HG03108 (cell line): ENCODE results near the gene LRTM1.

Experiments used
- ATAC-seq: cut with Tn5 transposase; IDR thresholded peaks from one replicate; pipeline ENCODE4 v1.9.1; 2021; ENCODE audit warnings: moderate library complexity; ENCODE audit not compliant: unreplicated experiment

Gene LRTM1

DNA sequence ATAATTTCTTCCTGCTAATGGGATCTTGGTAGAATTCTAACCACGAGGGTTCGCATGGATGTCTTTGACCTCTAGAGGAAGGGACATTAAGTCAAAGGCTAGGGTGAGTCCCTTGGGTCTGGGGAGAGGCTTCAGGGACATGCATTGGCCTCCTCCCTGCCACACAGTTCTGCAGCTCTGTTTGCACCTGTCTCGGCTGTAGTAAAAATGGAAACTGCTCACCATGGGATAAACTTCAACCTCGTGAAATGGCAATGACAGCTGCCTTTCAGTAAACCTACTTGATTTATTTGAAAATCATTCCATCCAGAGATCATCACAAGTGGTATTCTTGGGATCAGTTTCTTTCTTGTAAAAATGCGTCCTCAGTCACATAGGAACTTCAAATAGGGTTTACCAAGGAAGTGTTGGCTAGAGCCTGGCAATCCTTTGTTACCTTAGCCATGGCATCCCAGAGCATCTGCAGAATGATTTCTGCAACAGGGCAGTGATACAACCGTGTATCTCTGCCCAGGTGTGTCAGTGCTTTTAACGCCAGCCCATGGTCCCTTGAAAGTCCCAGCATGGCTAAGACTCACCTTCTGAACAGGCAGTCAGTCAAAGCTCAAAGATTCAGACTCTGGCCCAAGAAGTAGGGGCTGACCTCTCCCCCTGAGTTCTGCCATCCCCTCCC lies 14.0 kb upstream of the LRTM1 start:
- ATAC-seq = no peak

GRCh38 chr3:54940971-54941370 lies 13.1 kb upstream of the LRTM1 start:
- ATAC-seq = no peak

DNA sequence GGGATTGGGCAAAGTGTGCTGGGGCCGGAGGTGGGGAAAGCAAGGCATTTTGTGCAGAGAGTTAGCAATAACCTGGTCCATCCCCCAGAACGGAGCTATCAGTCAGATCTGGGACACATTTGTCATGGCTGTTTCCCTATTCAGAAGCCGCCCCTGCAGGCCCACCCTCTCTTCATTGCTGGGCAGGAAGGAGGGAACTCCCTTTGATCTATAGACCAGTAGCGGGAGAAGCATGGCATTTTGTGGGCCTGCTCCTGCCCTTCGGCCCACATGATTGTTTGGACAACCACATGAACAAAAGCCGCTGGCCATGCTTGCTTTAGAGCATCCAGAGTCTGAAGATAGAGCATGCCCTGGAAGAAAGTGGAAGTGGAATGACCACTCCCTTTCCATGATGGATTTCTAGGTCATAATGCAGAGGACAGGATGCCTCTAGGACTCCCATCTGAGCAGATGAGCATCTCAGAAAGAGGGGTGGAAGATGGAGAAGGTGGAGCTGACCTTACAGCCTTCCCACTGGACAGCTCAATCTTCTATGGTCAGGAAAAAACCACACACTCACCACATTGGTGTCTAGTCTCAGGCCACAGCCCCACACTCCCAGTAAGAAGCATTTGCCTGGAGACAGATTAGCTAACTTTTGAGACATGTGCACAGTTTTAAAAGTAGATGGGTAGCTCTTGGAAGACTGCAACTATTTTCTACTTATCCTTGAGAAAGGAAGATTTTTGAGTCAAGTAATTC lies 11.9 kb upstream of the LRTM1 start:
- no peak for ATAC-seq

- no peak for ATAC-seq
Measured at GRCh38 chr3:54936561-54936960, 8.7 kb upstream of the LRTM1 start.

- no peak for ATAC-seq
Measured at GRCh38 chr3:54935869-54936268, 8.0 kb upstream of the LRTM1 start.

DNA sequence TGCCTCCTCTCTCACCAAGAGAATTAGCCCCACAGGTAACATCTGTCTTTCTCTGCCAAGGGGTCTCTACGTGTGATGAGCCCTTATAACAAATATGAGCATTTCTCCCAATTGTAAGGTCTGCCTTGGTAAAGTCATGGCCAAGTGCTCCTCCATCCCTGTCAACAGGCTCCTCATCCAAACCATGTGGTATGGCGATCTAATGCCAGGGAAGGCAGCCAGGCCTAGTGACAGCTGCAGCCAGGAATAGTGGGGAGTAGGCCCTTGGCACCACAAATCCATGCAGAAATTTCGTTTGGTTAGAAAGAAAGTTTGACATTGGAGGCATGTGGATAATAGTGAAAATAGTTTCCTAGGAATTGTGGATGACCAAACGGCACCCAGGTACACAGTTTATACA lies 4.7 kb upstream of the LRTM1 start:
- ATAC-seq = no peak

- ATAC-seq = no peak
Measured at GRCh38 chr3:54931182-54931581, 3.3 kb upstream of the LRTM1 start.

GRCh38 chr3:54918516-54918915 lies 9.3 kb downstream of the LRTM1 start:
- no peak for ATAC-seq

DNA sequence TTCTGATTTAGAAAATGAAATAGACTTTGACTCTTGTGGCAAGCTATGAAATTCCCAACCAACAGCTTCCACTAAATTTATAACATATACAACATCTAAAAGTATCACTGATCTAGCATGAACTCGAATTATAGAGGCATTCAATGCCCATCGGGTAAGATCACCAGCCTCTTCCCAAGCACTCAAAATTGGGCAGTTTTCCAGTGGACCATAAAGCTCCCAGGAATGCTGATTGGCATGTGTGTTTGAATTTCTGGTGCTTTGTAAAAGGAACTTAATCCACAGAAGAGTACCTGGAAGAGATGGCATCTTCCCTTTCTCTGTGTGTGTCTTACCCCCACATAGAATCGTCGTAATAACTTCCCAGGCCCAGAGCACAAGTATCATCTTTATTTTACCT lies 10.0 kb downstream of the LRTM1 start:
- no peak for ATAC-seq

GRCh38 chr3:54917174-54917573 lies 10.7 kb downstream of the LRTM1 start:
- ATAC-seq = no peak

- ATAC-seq = no peak
Measured at GRCh38 chr3:54916732-54917131, 11.1 kb downstream of the LRTM1 start.

DNA sequence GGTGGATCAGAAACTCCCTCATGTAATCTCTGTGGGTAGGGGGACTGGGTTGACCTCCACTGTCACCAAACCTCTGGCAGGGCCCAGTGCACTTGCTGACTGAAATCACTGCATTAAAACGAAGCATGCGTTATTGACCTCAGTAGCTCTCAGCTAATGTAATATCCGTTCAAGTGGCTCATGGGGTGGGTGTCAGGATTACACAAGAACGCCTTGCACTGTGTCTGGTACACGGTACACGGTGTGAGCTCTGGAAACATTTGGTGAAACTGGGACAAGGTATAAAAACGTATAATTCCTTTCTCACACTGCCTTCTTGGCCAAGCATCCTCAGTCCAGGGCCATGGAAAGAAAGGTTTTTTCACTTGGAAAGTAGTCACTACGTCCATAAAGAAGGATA lies 11.9 kb downstream of the LRTM1 start:
- ATAC-seq = no peak

- no peak for ATAC-seq
Measured at GRCh38 chr3:54915181-54915580, 12.7 kb downstream of the LRTM1 start.

DNA sequence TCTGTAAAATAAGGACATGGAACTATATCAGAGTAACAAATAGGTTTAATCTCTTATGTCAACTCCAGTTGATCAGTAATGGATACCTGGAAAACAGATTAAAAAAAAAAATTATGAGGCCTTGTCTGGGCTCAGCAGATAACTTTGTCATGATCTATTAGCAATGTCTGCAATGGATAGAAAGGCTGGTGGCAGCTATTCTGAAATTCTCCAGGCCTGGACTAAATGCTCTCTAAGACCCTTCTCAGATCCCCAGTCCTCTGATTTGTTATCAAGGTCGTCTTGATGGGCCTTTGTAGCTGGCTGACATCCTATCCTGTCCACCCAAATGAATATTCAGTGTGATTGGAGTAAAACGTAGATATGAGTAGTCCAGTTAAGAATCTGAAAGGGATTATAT lies 13.7 kb downstream of the LRTM1 start:
- ATAC-seq = no peak

DNA sequence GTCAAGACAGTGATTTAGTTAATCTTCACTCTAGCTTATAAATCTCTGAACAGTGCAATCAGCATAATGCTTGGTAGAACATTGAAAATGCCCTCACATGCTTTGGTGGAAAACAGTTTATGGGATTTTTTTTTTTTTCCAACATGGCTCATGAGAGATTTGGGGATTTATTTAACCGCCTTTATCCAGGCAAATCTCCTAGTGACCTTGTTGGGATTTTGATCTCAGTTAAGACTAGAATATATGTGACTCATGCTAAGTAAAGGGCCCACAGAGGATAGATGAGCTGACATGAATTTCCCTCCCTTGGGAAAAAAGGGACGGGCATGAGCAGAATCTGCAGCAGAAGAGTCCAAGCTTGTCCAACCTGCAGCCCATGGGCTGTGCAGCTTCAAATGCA lies 18.7 kb downstream of the LRTM1 start:
- no peak for ATAC-seq

DNA sequence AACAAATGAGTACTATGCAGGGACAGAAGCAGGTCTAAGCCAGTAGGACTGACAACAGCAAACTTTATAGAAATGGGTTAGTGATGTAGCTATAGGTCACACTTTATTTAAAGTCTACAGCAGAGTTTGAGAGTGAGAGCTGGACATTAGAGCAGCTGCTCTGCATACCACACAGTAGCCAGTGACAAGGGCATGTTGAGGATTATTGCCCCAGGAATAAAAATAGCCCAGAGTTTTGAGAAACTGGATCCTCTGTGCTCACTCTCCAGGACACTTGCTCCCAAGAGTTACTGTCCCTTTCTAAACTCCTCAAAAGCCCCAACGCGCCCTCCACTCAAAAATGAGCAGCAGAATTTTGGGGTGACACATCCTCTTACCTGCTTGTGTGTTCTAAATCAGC lies 21.1 kb downstream of the LRTM1 start:
- no peak for ATAC-seq

GRCh38 chr3:54905920-54906319 lies 21.9 kb downstream of the LRTM1 start:
- no peak for ATAC-seq

- ATAC-seq = no peak
Measured at GRCh38 chr3:54905261-54905888, 22.5 kb downstream of the LRTM1 start.

DNA sequence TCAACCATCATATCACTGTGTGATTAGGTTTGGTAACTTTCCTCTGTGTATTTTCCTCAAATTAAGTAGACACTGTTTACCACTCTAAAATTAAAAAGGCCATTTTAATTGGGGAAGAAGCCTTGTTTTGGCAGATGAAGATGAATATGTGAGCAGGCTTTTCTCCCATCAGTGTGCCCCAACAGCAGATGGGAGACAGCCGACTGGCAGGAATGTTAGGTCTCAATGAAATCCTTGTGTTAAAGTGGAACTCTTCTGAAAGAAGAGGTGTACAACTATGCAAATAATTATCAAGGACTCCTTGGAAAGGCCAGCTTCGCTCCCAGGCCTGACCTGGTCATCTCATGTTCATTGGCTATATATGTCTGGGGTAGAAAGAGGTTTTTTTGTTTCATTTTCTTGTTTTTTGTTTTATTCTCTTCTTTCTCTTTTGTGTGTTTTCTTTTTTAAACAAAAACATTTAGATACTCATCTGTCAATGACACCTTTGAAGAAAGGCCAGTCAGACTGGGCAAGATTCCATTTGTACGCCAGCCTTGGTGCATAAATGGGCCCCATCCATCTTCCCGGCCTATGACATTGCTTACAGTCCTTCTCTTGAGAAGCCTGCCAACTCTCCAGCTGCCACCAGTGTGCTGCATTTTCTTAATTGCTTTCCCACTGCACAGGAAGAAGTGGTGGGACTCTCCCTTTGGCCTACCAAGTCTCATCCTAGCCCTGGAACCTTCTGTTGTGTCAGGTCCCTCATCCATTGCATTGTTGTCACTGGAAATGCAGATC lies 25.8 kb downstream of the LRTM1 start:
- no peak for ATAC-seq

DNA sequence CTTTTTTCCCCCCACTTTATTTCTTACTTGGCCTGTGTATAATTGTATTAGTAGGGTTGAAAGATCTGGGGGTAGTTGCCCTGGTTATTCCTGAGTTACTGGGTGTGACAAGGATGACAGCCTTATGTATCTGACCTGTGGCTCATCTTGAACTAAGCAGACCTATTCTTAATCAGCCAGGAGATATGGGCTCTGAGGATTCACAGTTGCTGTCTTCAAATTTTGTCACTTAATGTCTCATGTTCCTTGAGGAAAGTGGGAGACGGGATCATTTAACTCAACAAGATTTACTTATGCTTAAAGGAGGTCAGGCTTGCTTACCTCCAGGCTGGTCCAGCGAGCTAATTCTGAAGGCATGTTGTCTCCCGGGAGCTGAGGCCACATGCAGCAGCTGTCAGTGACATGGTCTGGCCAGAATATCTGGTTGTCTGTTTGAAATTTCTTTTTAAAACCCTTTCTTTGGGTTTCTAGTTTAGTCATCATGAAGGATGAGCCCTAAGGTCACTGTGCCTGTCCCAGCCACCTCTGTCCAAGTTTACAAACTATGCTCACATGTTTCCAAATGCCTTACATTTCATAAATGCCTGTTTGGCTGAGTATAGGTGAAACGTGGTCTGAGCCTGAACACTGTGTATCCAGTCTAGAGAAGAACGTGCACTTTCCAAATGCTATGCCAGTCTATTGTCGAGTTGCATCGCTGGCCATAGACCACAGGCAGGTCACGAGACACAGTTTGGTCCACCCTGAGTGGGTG lies 26.8 kb downstream of the LRTM1 start:
- ATAC-seq = no peak

- no peak for ATAC-seq
Measured at GRCh38 chr3:54899273-54899672, 28.6 kb downstream of the LRTM1 start.
